GM23338 (cell line): ENCODE results near the gene ELAPOR1. TPM values are rescaled to one million over a fixed set of nuclear protein-coding genes. Genes with fewer than 3 reads are reported as not detected.

Experiments
- ATAC-seq: fragments of 200-7000 bp; cut with Tn5 transposase; 3 replicates; pipeline ENCODE4 v1.9.1; 2020
- DNase-seq: peaks from one replicate; pipeline ENCODE4 v3.0.0-alpha.2; 2015; ENCODE audit warnings: low spot score
- H2AFZ ChIP-seq: fragments of 200-600 bp; sonication (generic); 2 replicates; pipeline ENCODE4 v1.8.0; 2016; ENCODE audit warnings: antibody characterized with exemption, mild to moderate bottlenecking, moderate library complexity
- H3F3A ChIP-seq: fragments of 200-600 bp; sonication (generic); replicated peaks from 2 replicates; pipeline ENCODE4 v1.8.0; 2017; ENCODE audit warnings: antibody characterized with exemption, mixed run types, low read depth
- H3K27ac ChIP-seq: fragments of 200-600 bp; sonication (generic); 2 replicates; pipeline ENCODE4 v1.6.1; 2016; ENCODE audit warnings: low read depth
- H3K27me3 ChIP-seq: fragments of 200-600 bp; sonication (generic); 2 replicates; pipeline ENCODE4 v1.8.0; 2016; ENCODE audit warnings: mild to moderate bottlenecking, mixed run types, moderate library complexity; ENCODE audit not compliant: insufficient read depth
- H3K36me3 ChIP-seq: fragments of 200-600 bp; sonication (generic); 2 replicates; pipeline ENCODE4 v1.8.0; 2016; ENCODE audit warnings: mild to moderate bottlenecking; ENCODE audit not compliant: insufficient read depth
- H3K4me1 ChIP-seq: fragments of 200-600 bp; sonication (generic); 2 replicates; pipeline ENCODE4 v1.8.0; 2016; ENCODE audit warnings: mild to moderate bottlenecking, moderate library complexity; ENCODE audit not compliant: insufficient read depth
- H3K4me2 ChIP-seq: fragments of 200-600 bp; sonication (generic); 2 replicates; pipeline ENCODE4 v1.7.1; 2017; ENCODE audit warnings: mixed run types
- H3K4me3 ChIP-seq: fragments of 200-600 bp; sonication (generic); 2 replicates; pipeline ENCODE4 v1.6.1; 2016; ENCODE audit warnings: mixed run types
- H3K79me2 ChIP-seq: fragments of 200-600 bp; sonication (generic); replicated peaks from 2 replicates; pipeline ENCODE4 v1.8.0; 2017; ENCODE audit warnings: mild to moderate bottlenecking; ENCODE audit not compliant: insufficient read depth
- H3K9me2 ChIP-seq: fragments of 200-600 bp; sonication (generic); 2 replicates; pipeline ENCODE4 v1.8.0; 2017; ENCODE audit not compliant: insufficient read depth
- H4K20me1 ChIP-seq: fragments of 200-600 bp; sonication (generic); replicated peaks from 2 replicates; pipeline ENCODE4 v1.8.0; 2017; ENCODE audit warnings: mild to moderate bottlenecking; ENCODE audit not compliant: insufficient read depth
- H3K27ac Mint-ChIP-seq: 2 replicates; pipeline ENCODE4 v1.8.0; 2020; ENCODE audit warnings: inconsistent platforms, mild to moderate bottlenecking, moderate library complexity, mixed read lengths
- H3K27me3 Mint-ChIP-seq: 3 replicates; pipeline ENCODE4 v1.8.0; 2022; ENCODE audit warnings: low read depth, mild to moderate bottlenecking, moderate library complexity, mixed read lengths, inconsistent platforms; ENCODE audit not compliant: insufficient read depth, poor library complexity
- H3K36me3 Mint-ChIP-seq: 3 replicates; pipeline ENCODE4 v1.8.0; 2021; ENCODE audit warnings: low read depth, mild to moderate bottlenecking, inconsistent platforms, moderate library complexity, mixed read lengths
- H3K4me1 Mint-ChIP-seq: 3 replicates; pipeline ENCODE4 v1.8.0; 2020; ENCODE audit warnings: mild to moderate bottlenecking, inconsistent platforms, mixed read lengths
- H3K4me3 Mint-ChIP-seq: 3 replicates; pipeline ENCODE4 v1.8.0; 2021; ENCODE audit warnings: moderate library complexity, mild to moderate bottlenecking, inconsistent platforms, mixed read lengths
- H3K9me3 Mint-ChIP-seq: 3 replicates; pipeline ENCODE4 v1.8.0; 2020; ENCODE audit warnings: moderate library complexity, mild to moderate bottlenecking, inconsistent platforms, mixed read lengths
- CREB1 ChIP-seq: fragments of 250-450 bp; sonication (Bioruptor Pico); IDR thresholded peaks from 2 replicates; pipeline ENCODE4 v1.5.0; 2020; ENCODE audit warnings: low read depth, mild to moderate bottlenecking, moderate library complexity
- CTCF ChIP-seq, 2 experiments: fragments of 200-600 bp in 1 of 2; sonication (generic) in 1 of 2; conservative IDR thresholded peaks; 2 replicates each; pipeline versions ENCODE4 v1.5.1 to v1.6.1; 2016 to 2017; ENCODE audit warnings: antibody characterized with exemption in 2 of 2, low read depth in 2 of 2, mild to moderate bottlenecking in 2 of 2, moderate library complexity in 1 of 2
- ETS1 ChIP-seq: IDR thresholded peaks from 2 replicates; pipeline ENCODE4 v1.6.1; 2016; ENCODE audit warnings: antibody characterized with exemption
- EZH2 ChIP-seq: fragments of 200-600 bp; sonication (generic); IDR thresholded peaks from one replicate; pipeline ENCODE4 v1.8.0; 2017; ENCODE audit warnings: antibody characterized with exemption, mild to moderate bottlenecking, low read depth; ENCODE audit not compliant: unreplicated experiment
- EZH2phosphoT487 ChIP-seq: fragments of 200-600 bp; sonication (generic); IDR thresholded peaks from one replicate; pipeline ENCODE4 v1.8.1; 2018; ENCODE audit warnings: antibody characterized with exemption; ENCODE audit not compliant: unreplicated experiment
- JUNB ChIP-seq: IDR thresholded peaks from one replicate; pipeline ENCODE4 v1.6.1; 2016; ENCODE audit warnings: antibody characterized with exemption; ENCODE audit not compliant: unreplicated experiment
- NANOG ChIP-seq: IDR thresholded peaks from 2 replicates; pipeline ENCODE4 v1.6.1; 2016; ENCODE audit warnings: antibody characterized with exemption, borderline replicate concordance
- POLR2AphosphoS5 ChIP-seq: IDR thresholded peaks from 2 replicates; pipeline ENCODE4 v1.6.1; 2016; ENCODE audit warnings: antibody characterized with exemption, low read depth
- STAT1 ChIP-seq: IDR thresholded peaks from one replicate; pipeline ENCODE4 v1.6.1; 2016; ENCODE audit warnings: antibody characterized with exemption; ENCODE audit not compliant: unreplicated experiment
- ZNF114 ChIP-seq: fragments of 250-450 bp; sonication (Bioruptor Pico); IDR thresholded peaks from 2 replicates; pipeline ENCODE4 v1.5.0; 2020; ENCODE audit warnings: mild to moderate bottlenecking, moderate library complexity
- ZNF331 ChIP-seq: fragments of 250-450 bp; sonication (Bioruptor Pico); IDR thresholded peaks from 2 replicates; pipeline ENCODE4 v1.5.0; 2020; ENCODE audit warnings: low read depth, mild to moderate bottlenecking, moderate library complexity
- ZNF462 ChIP-seq: fragments of 250-450 bp; sonication (Bioruptor Pico); IDR thresholded peaks from 2 replicates; pipeline ENCODE4 v1.5.0; 2020; ENCODE audit warnings: mild to moderate bottlenecking, moderate library complexity
- polyA plus RNA-seq: library from polyadenylated mRNA; unstranded; fragments of >200 nt; fragmentation: Nextera tagmentation; extraction: Ambion mirVana; gene quantifications from 2 replicates; pipeline ENCODE4 v1.2.1, GENCODE V29; 2016
- total RNA-seq: library from RNA; depleted of rRNA; stranded (reverse); fragments of >200 nt; shearing (Covaris generic); gene quantifications from 2 replicates; pipeline ENCODE4 v1.2.3, GENCODE V29; 2014

The ELAPOR1 gene
- total and polyA plus RNA-seq, 2 experiments from 2014 or later: 0.92 to 2.4 TPM

- no peaks in the 10 kb centered on the region; the same call in 1 of the 2 replicates for H3K36me3 ChIP-seq
- peaks cover 8% of the 10 kb centered on the region for H3K4me1 ChIP-seq
- Mint-ChIP-seq H3K4me3 (no peak overlapping the region; the same call in 2 of the 3 replicates), H3K36me3 (no peaks in the 10 kb centered on the region), H3K27me3 (peaks cover 7% of the 10 kb centered on the region), H3K9me3 (no peaks in the 10 kb centered on the region), H3K27ac (no peak overlapping the region), H3K4me1 (peaks cover 14% of the 10 kb centered on the region)
- DNase-seq (peak; percentile 39), ATAC-seq (peak; percentile 87)
- no peak overlapping the region for H3K27ac ChIP-seq
- no peaks in the 10 kb centered on the region for H3K79me2 ChIP-seq
- H3K27me3 ChIP-seq: no peaks in the 10 kb centered on the region
- TF ChIP-seq STAT1 (no peak), JUNB (no peak), CTCF (conservative IDR thresholded peaks at IDR 0.05; ENCODE audit: low read depth in 2 of 2) (no peak), CREB1 (CRISPR knock-in tag) (no peak), POLR2AphosphoS5 (no peak), ZNF462 (CRISPR knock-in tag) (no peak), EZH2phosphoT487 (no peak), NANOG (no peak), ZNF114 (no peak), ETS1 (no peak), EZH2 (no peak), ZNF331 (CRISPR knock-in tag) (no peak)
- H3K9me2 ChIP-seq: no peaks in the 10 kb centered on the region
- no peaks in the 10 kb centered on the region for H3F3A ChIP-seq
- no peaks in the 10 kb centered on the region for H4K20me1 ChIP-seq
- no peak overlapping the region; the same call in 1 of the 2 replicates for H2AFZ ChIP-seq
- no peak overlapping the region for H3K4me2 ChIP-seq
- H3K4me3 ChIP-seq: no peak overlapping the region
Measured at GRCh38 chr1:109161858-109162606, 48.1 kb downstream of the ELAPOR1 start.
